Activated CD8-positive, alpha-beta T cell treated with anti-CD3 and anti-CD28 coated beads, Interleukin-2, amount 10 ng/mL, durations not matched to agents 7 days and 5 days (primary cell): ENCODE measurements around the gene DERL3. TPM values are rescaled to one million over a fixed set of nuclear protein-coding genes. Genes with fewer than 3 reads are reported as not detected.

Experiments used
- ATAC-seq: fragments of 150-1000 bp; cut with Tn5 transposase; one replicate; pipeline ENCODE4 v1.10.0; 2021; ENCODE audit warnings: moderate library complexity
- CTCF ChIA-PET: fragments of 350-600 bp; sonication (Branson Sonifier 250); formaldehyde crosslinking; loops from one replicate; lab custom pipeline; 2021; ENCODE audit warnings: antibody characterized with exemption; lab: Charles Lee
- POLR2A ChIA-PET: fragments of 350-600 bp; sonication (Branson Sonifier 250); formaldehyde crosslinking; loops from one replicate; lab custom pipeline; 2021; ENCODE audit warnings: antibody characterized with exemption; lab: Charles Lee
- DNase-seq: peaks from one replicate; pipeline ENCODE4 v3.0.0-alpha.2; 2020
- H3K27ac Mint-ChIP-seq: one replicate; pipeline ENCODE4 v1.8.0; 2021; ENCODE audit warnings: mild to moderate bottlenecking, mixed read lengths
- H3K27me3 Mint-ChIP-seq: one replicate; pipeline ENCODE4 v1.8.0; 2021; ENCODE audit warnings: low read depth, mixed read lengths
- H3K36me3 Mint-ChIP-seq: one replicate; pipeline ENCODE4 v1.8.0; 2021; ENCODE audit warnings: low read depth, mixed read lengths
- H3K4me1 Mint-ChIP-seq: one replicate; pipeline ENCODE4 v1.8.0; 2021; ENCODE audit warnings: low read depth, mixed read lengths
- H3K4me3 Mint-ChIP-seq: one replicate; pipeline ENCODE4 v1.8.0; 2021; ENCODE audit warnings: mild to moderate bottlenecking, mixed read lengths
- H3K9me3 Mint-ChIP-seq: one replicate; pipeline ENCODE4 v1.8.0; 2022; ENCODE audit warnings: mixed read lengths; ENCODE audit not compliant: insufficient read depth
- total RNA-seq, 2 experiments: library from RNA; stranded (reverse); gene quantifications; one replicate each; pipeline ENCODE4 v1.2.3, GENCODE V29; 2021

The DERL3 gene
- total RNA-seq, 2 experiments from 2014 or later: 8.1 to 10.0 TPM

DNA sequence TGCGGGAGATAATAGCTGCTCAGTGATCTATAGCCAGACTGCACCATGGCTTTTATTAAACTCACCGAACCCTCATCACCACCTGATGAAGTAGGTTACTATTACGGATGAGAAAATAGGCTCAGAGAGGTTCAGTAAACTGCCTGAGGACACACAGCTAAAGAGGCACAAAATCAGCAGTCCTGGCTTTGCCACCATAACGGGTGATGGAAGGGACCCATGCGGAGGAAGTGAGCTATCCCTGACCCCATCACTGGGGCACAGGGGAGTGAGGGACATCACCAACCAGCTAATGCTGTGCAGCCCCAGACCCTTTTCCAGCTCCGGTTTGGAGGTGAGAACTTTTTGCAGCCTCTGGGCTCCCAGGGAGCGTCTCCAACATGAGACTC, 7.3 kb upstream of the DERL3 start:
- POLR2A ChIA-PET: interaction anchor here (1.1 to 2.5 kb wide), 3 partner anchors 10 to 78 kb away, joined by 3 to 12 read pairs (median 4); partner anchors contain the start of genes CHCHD10 and SLC2A11
- ATAC-seq (no peak), DNase-seq (no peak)
- H3K36me3 Mint-ChIP-seq: no peaks in the 10 kb centered on the region
- no peak overlapping the region for H3K27ac Mint-ChIP-seq
- H3K9me3 Mint-ChIP-seq: no peaks in the 10 kb centered on the region
- H3K27me3 Mint-ChIP-seq: peaks cover 13% of the 10 kb centered on the region
- peaks cover 27% of the 10 kb centered on the region for H3K4me1 Mint-ChIP-seq
- H3K4me3 Mint-ChIP-seq: no peak overlapping the region
- CTCF ChIA-PET: interaction anchor here (1.2 to 3.5 kb wide), 5 partner anchors 11 to 301 kb away, joined by 3 to 17 read pairs (median 3); partner anchors contain the start of gene SLC2A11

- Mint-ChIP-seq H3K27me3 (peaks cover 14% of the 10 kb centered on the region), H3K4me3 (no peak overlapping the region), H3K36me3 (no peaks in the 10 kb centered on the region), H3K27ac (no peak overlapping the region), H3K4me1 (peaks cover 27% of the 10 kb centered on the region), H3K9me3 (no peaks in the 10 kb centered on the region)
- ATAC-seq (no peak), DNase-seq (no peak)
- CTCF ChIA-PET: interaction anchor here (1.2 to 3.5 kb wide), 6 partner anchors 12 to 300 kb away, joined by 3 to 17 read pairs (median 4); partner anchors contain the start of gene SLC2A11
- POLR2A ChIA-PET: interaction anchor here (0.7 to 2.5 kb wide), 3 partner anchors 9 to 78 kb away, joined by 3 to 12 read pairs (median 4); partner anchors contain the start of gene SLC2A11
These were observed 6.7 kb upstream of the DERL3 start for GRCh38 chr22:23845265-23846080.

DNA sequence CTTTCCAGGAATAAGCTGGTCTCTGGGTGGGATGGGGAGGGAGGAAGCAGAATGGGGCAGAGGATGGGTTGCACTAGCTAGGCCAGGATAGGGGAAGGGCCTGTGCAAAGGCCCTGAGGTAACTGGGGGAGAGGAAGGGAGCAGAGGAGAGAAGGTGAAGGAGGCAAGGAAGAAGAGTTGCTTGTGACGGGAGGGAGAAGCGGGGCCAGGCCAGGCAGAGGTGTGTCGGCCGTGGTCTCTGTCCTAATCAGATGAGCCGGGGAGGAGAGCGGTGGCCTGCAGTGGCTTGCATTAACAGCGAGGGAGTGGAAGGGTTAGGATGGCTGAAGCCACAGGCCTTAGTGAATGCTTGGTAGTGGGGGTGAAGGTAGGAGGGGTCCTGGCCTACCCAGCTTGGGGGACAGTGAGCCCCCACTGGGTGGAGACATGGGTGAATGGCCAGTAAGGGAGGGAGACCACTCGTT, 6.0 kb upstream of the DERL3 start:
- POLR2A ChIA-PET: interaction anchor here (0.7 to 2.5 kb wide), 2 partner anchors 13 to 78 kb away, joined by 3 to 12 read pairs; partner anchors contain the start of gene SLC2A11
- peaks cover 28% of the 10 kb centered on the region for H3K4me1 Mint-ChIP-seq
- ATAC-seq (no peak), DNase-seq (no peak)
- no peaks in the 10 kb centered on the region for H3K36me3 Mint-ChIP-seq
- peak overlapping the region; percentile 23 for H3K27ac Mint-ChIP-seq
- CTCF ChIA-PET: interaction anchor here (1.7 to 3.5 kb wide), 3 partner anchors 12 to 76 kb away, joined by 4 to 17 read pairs (median 13); partner anchors contain the start of gene SLC2A11
- H3K4me3 Mint-ChIP-seq: no peak overlapping the region
- H3K9me3 Mint-ChIP-seq: no peaks in the 10 kb centered on the region
- peaks cover 10% of the 10 kb centered on the region for H3K27me3 Mint-ChIP-seq

GRCh38 chr22:23842599-23842998, 3.8 kb upstream of the DERL3 start:
- Mint-ChIP-seq H3K27ac (no peak overlapping the region), H3K4me3 (no peak overlapping the region), H3K27me3 (peaks cover 10% of the 10 kb centered on the region), H3K4me1 (peaks cover 42% of the 10 kb centered on the region), H3K9me3 (no peaks in the 10 kb centered on the region), H3K36me3 (peaks cover 7% of the 10 kb centered on the region)
- POLR2A ChIA-PET: no interaction called here
- DNase-seq (no peak), ATAC-seq (no peak)
- CTCF ChIA-PET: no interaction called here

DNA sequence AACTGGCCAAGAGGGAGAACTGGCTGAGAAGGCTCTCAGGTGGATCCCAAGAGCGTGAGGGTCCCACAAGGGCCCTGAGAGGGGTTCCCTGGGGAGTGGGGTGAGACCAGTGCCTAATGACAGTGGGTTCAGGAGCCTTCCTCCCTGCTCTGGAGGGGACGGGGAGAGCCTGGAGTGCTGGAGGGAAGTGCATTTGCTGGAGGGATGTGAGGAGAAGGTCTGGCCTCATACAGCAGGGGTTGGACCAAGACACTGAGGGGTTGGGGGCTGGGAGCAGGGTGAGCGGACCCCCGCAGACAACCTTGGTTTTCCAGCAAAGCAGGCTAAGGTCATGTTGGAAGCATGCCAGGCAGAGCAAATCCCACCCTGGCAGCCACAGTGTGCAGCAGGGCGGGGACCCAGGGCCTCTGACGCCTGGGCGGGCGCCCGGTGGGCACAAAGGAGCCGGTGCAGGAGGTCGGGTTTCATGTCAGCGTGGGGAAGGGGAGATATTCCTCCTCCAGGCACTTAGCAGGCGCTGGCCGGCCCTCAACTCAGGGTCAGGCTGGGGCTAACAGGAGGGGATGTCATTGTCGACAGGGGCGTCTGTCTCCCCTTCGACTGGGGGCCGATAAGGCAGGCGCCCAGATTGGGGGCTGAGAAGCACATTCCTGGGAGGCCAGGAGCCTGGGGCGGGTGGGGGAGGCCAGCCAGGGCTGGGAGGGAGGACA, 3.1 kb upstream of the DERL3 start:
- POLR2A ChIA-PET: interaction anchor here (0.7 kb wide), 1 partner anchor 238 kb away, joined by 3 read pairs; no protein-coding TSS in a partner anchor
- DNase-seq: no peak
- Mint-ChIP-seq H3K4me1 (peaks cover 46% of the 10 kb centered on the region), H3K4me3 (no peak overlapping the region), H3K36me3 (peaks cover 9% of the 10 kb centered on the region), H3K27me3 (peaks cover 10% of the 10 kb centered on the region), H3K27ac (peak overlapping the region; percentile 30), H3K9me3 (no peaks in the 10 kb centered on the region)
- CTCF ChIA-PET: no interaction called here
- ATAC-seq: no peak

DNA sequence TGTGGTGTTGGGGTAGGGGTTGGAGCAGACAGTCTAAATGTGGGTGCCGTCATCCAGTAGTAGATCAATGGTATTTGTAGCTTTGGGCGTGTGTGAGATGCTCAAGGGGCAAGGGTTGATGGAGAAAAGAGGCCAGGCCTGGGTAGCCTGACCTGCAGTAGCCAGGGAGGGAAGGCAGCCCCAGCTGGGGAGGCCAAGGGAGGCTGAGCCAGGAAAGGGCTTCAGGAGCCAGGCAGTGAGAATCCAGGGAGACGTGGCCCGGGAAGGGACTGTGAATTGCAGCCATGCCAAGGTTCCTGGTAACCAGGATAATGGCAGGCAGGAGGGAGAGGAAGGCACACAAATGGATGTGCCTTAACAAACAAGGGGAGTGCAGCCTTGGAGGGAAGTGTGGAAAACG, 2.5 kb upstream of the DERL3 start:
- Mint-ChIP-seq H3K4me1 (peaks cover 42% of the 10 kb centered on the region), H3K27me3 (peaks cover 10% of the 10 kb centered on the region), H3K4me3 (no peak overlapping the region), H3K9me3 (no peaks in the 10 kb centered on the region), H3K27ac (peak overlapping the region; percentile 30), H3K36me3 (peaks cover 9% of the 10 kb centered on the region)
- DNase-seq: no peak
- POLR2A ChIA-PET: interaction anchor here (0.7 kb wide), 1 partner anchor 237 kb away, joined by 3 read pairs; no protein-coding TSS in a partner anchor
- ATAC-seq: no peak
- CTCF ChIA-PET: no interaction called here

GRCh38 chr22:23840026-23840425, 1.2 kb upstream of the DERL3 start:
- Mint-ChIP-seq H3K36me3 (peaks cover 16% of the 10 kb centered on the region), H3K27ac (peak overlapping the region; percentile 39), H3K9me3 (no peaks in the 10 kb centered on the region), H3K4me1 (peaks cover 37% of the 10 kb centered on the region), H3K4me3 (peak overlapping the region; percentile 54), H3K27me3 (peaks cover 10% of the 10 kb centered on the region)
- no peak for ATAC-seq
- CTCF ChIA-PET: no interaction called here
- no peak for DNase-seq
- POLR2A ChIA-PET: no interaction called here

- ChIA-PET POLR2A (interaction anchor here (1.0 kb wide), 1 partner anchor 19 kb away, joined by 7 read pairs; the partner anchor contains the start of gene SLC2A11), CTCF (interaction anchor here (0.6 to 1.3 kb wide), 3 partner anchors 11 to 1005 kb away, joined by 3 to 4 read pairs (median 3); no protein-coding TSS in a partner anchor)
- Mint-ChIP-seq H3K27ac (peak overlapping the region; percentile 90), H3K27me3 (peaks cover 10% of the 10 kb centered on the region), H3K9me3 (no peaks in the 10 kb centered on the region), H3K36me3 (peaks cover 16% of the 10 kb centered on the region), H3K4me1 (peaks cover 29% of the 10 kb centered on the region), H3K4me3 (peak overlapping the region; percentile 92)
- ATAC-seq (no peak), DNase-seq (no peak)
These were observed 710 bp downstream of the DERL3 start for GRCh38 chr22:23837911-23838680.

GRCh38 chr22:23837496-23837859, 1.3 kb downstream of the DERL3 start:
- Mint-ChIP-seq H3K9me3 (no peaks in the 10 kb centered on the region), H3K27me3 (peaks cover 10% of the 10 kb centered on the region), H3K27ac (no peak overlapping the region), H3K4me1 (peaks cover 29% of the 10 kb centered on the region), H3K36me3 (peaks cover 16% of the 10 kb centered on the region), H3K4me3 (peak overlapping the region; percentile 92)
- no peak for ATAC-seq
- ChIA-PET CTCF (interaction anchor here (1.6 kb wide), 1 partner anchor 12 kb away, joined by 5 read pairs; no protein-coding TSS in a partner anchor), POLR2A (no interaction called here)
- DNase-seq: no peak

GRCh38 chr22:23836692-23837495, 1.9 kb downstream of the DERL3 start:
- ChIA-PET POLR2A (interaction anchor here (0.6 to 1.7 kb wide), 2 partner anchors 9 to 39 kb away, joined by 3 to 4 read pairs; no protein-coding TSS in a partner anchor), CTCF (interaction anchor here (1.6 kb wide), 1 partner anchor 13 kb away, joined by 5 read pairs; no protein-coding TSS in a partner anchor)
- Mint-ChIP-seq H3K4me1 (peaks cover 29% of the 10 kb centered on the region), H3K36me3 (peaks cover 16% of the 10 kb centered on the region), H3K27me3 (peaks cover 10% of the 10 kb centered on the region), H3K9me3 (no peaks in the 10 kb centered on the region), H3K4me3 (peak overlapping the region; percentile 92), H3K27ac (no peak overlapping the region)
- ATAC-seq: no peak
- no peak for DNase-seq
